GM23338 (cell line): ENCODE results near the gene TBX3.

Source experiments
- EZH2 ChIP-seq: fragments of 200-600 bp; sonication (generic); IDR thresholded peaks from one replicate; pipeline ENCODE4 v1.8.0; 2017; ENCODE audit warnings: antibody characterized with exemption, mild to moderate bottlenecking, low read depth; ENCODE audit not compliant: unreplicated experiment
- REST ChIP-seq: IDR thresholded peaks from one replicate; pipeline ENCODE4 v1.6.1; 2018; ENCODE audit warnings: antibody characterized with exemption; ENCODE audit not compliant: unreplicated experiment

GRCh38 chr12:114659084-114659483 is 24.9 kb downstream of the TBX3 start:
- no peak for TF ChIP-seq REST
- TF ChIP-seq EZH2: no peak
